ENCODE results near the gene KEAP1. TPM values are rescaled to one million over a fixed set of nuclear protein-coding genes. Genes with fewer than 3 reads are reported as not detected.
A peak's percentile ranks its signal among the peaks of the same experiment; 100 is the strongest.

The KEAP1 gene
- total RNA-seq, 1 experiment from 2014 or later = 73.0 TPM

GRCh38 chr19:10517361-10517759 is 14.2 kb upstream of the KEAP1 start, which contains the start of gene S1PR5:
TSS of gene S1PR5 (minus strand) at chr19:10517447. CDS start at chr19:10515011, 2,436 bp downstream.
- CTCF ChIA-PET = no interaction called here
- DNase-seq = peak in 1 of 2 experiments; percentile 38

GRCh38 chr19:10516671-10517286 is 13.6 kb upstream of the KEAP1 start:
- H3K9me3 Mint-ChIP-seq (ENCODE audit: unreplicated experiment) = no peaks in the 10 kb centered on the region
- peaks cover 7% of the 10 kb centered on the region; the same call in 1 of the 2 replicates for H3K4me1 ChIP-seq
- no peak overlapping the region for H3K27ac Mint-ChIP-seq (ENCODE audit: unreplicated experiment)
- BruUV-seq (replicated peaks) = no TSS peak
- H3K36me3 ChIP-seq (ENCODE audit: control insufficient read depth, insufficient read depth, low read length) = no peaks in the 10 kb centered on the region
- ChIA-PET CTCF (interaction anchor here (0.7 kb wide), 1 partner anchor 128 kb away, joined by 6 read pairs; no protein-coding TSS in a partner anchor), POLR2A (interaction anchor here (0.9 kb wide), 1 partner anchor 25 kb away, joined by 5 read pairs; no protein-coding TSS in a partner anchor)
- peaks cover 8% of the 10 kb centered on the region for H3K4me1 Mint-ChIP-seq (ENCODE audit: low read depth, unreplicated experiment)
- H3K27me3 ChIP-seq (replicated peaks; ENCODE audit: control insufficient read depth, insufficient read depth, low read length) = no peaks in the 10 kb centered on the region
- H3K36me3 Mint-ChIP-seq (ENCODE audit: insufficient read depth, unreplicated experiment) = no peaks in the 10 kb centered on the region
- intact Hi-C loops (cut with micrococcal nuclease; ENCODE audit: unreplicated experiment) = no loop called here
- H3K4me3 Mint-ChIP-seq (ENCODE audit: unreplicated experiment) = peak overlapping the region; percentile 67
- TF ChIP-seq CTCF (IDR thresholded peaks at IDR 0.05; ENCODE audit: insufficient read depth in 1 of 2, low read depth in 1 of 2, low read length in 1 of 2, severe bottlenecking in 1 of 2, unreplicated experiment in 1 of 2) = no peak
- peaks cover 5% of the 10 kb centered on the region for H3K27me3 Mint-ChIP-seq (ENCODE audit: insufficient read depth, unreplicated experiment)
- H3K9me3 ChIP-seq = no peaks in the 10 kb centered on the region
- peak overlapping the region; percentile 51 for H3K4me3 ChIP-seq (ENCODE audit: low read depth, low read length)
- no peak for DNase-seq

More at GRCh38 chr19:10517361-10517759, 14.2 kb upstream of the KEAP1 start, which contains the start of gene S1PR5:
- H3K4me3 Mint-ChIP-seq (ENCODE audit: unreplicated experiment) = peak within 1 kb of the TSS; percentile 72
- Histone ChIP-seq H3K4me3 (ENCODE audit: low read depth, low read length) (peak within 1 kb of the TSS; percentile 51), H3K9me3 (no peaks in the 10 kb centered on the region), H3K36me3 (ENCODE audit: control insufficient read depth, insufficient read depth, low read length) (no peaks in the 10 kb centered on the region), H3K4me1 (peaks cover 7% of the 10 kb centered on the region; the same call in 1 of the 2 replicates), H3K27me3 (replicated peaks; ENCODE audit: control insufficient read depth, insufficient read depth, low read length) (no peaks in the 10 kb centered on the region)
- H3K4me1 Mint-ChIP-seq (ENCODE audit: low read depth, unreplicated experiment) = peaks cover 8% of the 10 kb centered on the region
- H3K27ac Mint-ChIP-seq (ENCODE audit: unreplicated experiment) = no peak within 1 kb of the TSS
- no peaks in the 10 kb centered on the region for H3K36me3 Mint-ChIP-seq (ENCODE audit: insufficient read depth, unreplicated experiment)
- H3K27me3 Mint-ChIP-seq (ENCODE audit: insufficient read depth, unreplicated experiment) = peaks cover 5% of the 10 kb centered on the region
- intact Hi-C loops (cut with micrococcal nuclease; ENCODE audit: unreplicated experiment) = no loop called here
- POLR2A ChIA-PET = interaction anchor here (0.9 kb wide), 1 partner anchor 24 kb away, joined by 5 read pairs; no protein-coding TSS in a partner anchor
- TF ChIP-seq CTCF (IDR thresholded peaks at IDR 0.05; ENCODE audit: insufficient read depth in 1 of 2, low read depth in 1 of 2, low read length in 1 of 2, severe bottlenecking in 1 of 2, unreplicated experiment in 1 of 2) = no peak
- H3K9me3 Mint-ChIP-seq (ENCODE audit: unreplicated experiment) = no peaks in the 10 kb centered on the region
- no TSS peak for BruUV-seq (replicated peaks)

GRCh38 chr19:10516064-10516385 is 12.9 kb upstream of the KEAP1 start:
- peaks cover 5% of the 10 kb centered on the region for H3K27me3 Mint-ChIP-seq (ENCODE audit: insufficient read depth, unreplicated experiment)
- no peak for DNase-seq
- H3K4me1 Mint-ChIP-seq (ENCODE audit: low read depth, unreplicated experiment) = peaks cover 8% of the 10 kb centered on the region
- H3K4me3 ChIP-seq (ENCODE audit: low read depth, low read length) = no peak overlapping the region
- ChIA-PET CTCF (interaction anchor here (0.6 to 0.7 kb wide), 2 partner anchors 103 to 129 kb away, joined by 6 read pairs; no protein-coding TSS in a partner anchor), POLR2A (no interaction called here)
- H3K4me1 ChIP-seq = peaks cover 7% of the 10 kb centered on the region; the same call in 1 of the 2 replicates
- no peak overlapping the region for H3K27ac Mint-ChIP-seq (ENCODE audit: unreplicated experiment)
- H3K27me3 ChIP-seq (replicated peaks; ENCODE audit: control insufficient read depth, insufficient read depth, low read length) = no peaks in the 10 kb centered on the region
- no peak for TF ChIP-seq CTCF (IDR thresholded peaks at IDR 0.05; ENCODE audit: insufficient read depth in 1 of 2, low read depth in 1 of 2, low read length in 1 of 2, severe bottlenecking in 1 of 2, unreplicated experiment in 1 of 2)
- H3K36me3 ChIP-seq (ENCODE audit: control insufficient read depth, insufficient read depth, low read length) = no peaks in the 10 kb centered on the region
- intact Hi-C loops (cut with micrococcal nuclease; ENCODE audit: unreplicated experiment) = no loop called here
- H3K4me3 Mint-ChIP-seq (ENCODE audit: unreplicated experiment) = peak overlapping the region; percentile 1
- no TSS peak for BruUV-seq (replicated peaks)
- H3K36me3 Mint-ChIP-seq (ENCODE audit: insufficient read depth, unreplicated experiment) = no peaks in the 10 kb centered on the region
- H3K9me3 Mint-ChIP-seq (ENCODE audit: unreplicated experiment) = no peaks in the 10 kb centered on the region
- H3K9me3 ChIP-seq = no peaks in the 10 kb centered on the region

Data from Caco-2 (cell line).